IMR-90 (cell line): ENCODE data around the gene MYO1D. TPM values are rescaled to one million over a fixed set of nuclear protein-coding genes. Genes with fewer than 3 reads are reported as not detected.

Source experiments
- ATAC-seq: fragments of 200-7000 bp; cut with Tn5 transposase; 2 replicates; pipeline ENCODE4 v1.9.1; 2020; ENCODE audit warnings: low read depth, mild to moderate bottlenecking, moderate library complexity
- BruUV-seq: library from RNA; stranded (reverse); fragments of 400-500 nt; replicated peaks from 2 replicates; lab custom pipeline; 2021; lab: Mats Ljungman, UMichigan
- CTCF ChIA-PET: fragments of 300-600 bp; formaldehyde crosslinking; extraction: SDS; loops from one replicate; lab custom pipeline; 2021; ENCODE audit warnings: antibody characterized with exemption; lab: Yijun Ruan, JAX
- POLR2A ChIA-PET: fragments of 300-600 bp; sonication (Branson Sonifier 250); formaldehyde crosslinking; loops from one replicate; lab custom pipeline; 2022; ENCODE audit warnings: antibody characterized with exemption; ENCODE audit not compliant: unreplicated experiment; lab: Charles Lee
- DNase-seq: peaks from one replicate; pipeline ENCODE4 v3.0.0; 2013
- H2AFZ ChIP-seq: replicated peaks from 2 replicates; pipeline ENCODE3; 2013; ENCODE audit warnings: low read length, mild to moderate bottlenecking; ENCODE audit not compliant: poor library complexity
- H2AK5ac ChIP-seq: 2 replicates; pipeline ENCODE4 v1.6.1; 2013; ENCODE audit warnings: low read depth, low read length, inconsistent platforms
- H2AK9ac ChIP-seq: replicated peaks from 2 replicates; pipeline ENCODE3; 2013; ENCODE audit warnings: mild to moderate bottlenecking, low read depth, low read length, moderate library complexity; ENCODE audit not compliant: poor library complexity
- H2BK120ac ChIP-seq: 2 replicates; pipeline ENCODE4 v1.6.1; 2013; ENCODE audit warnings: low read depth, low read length, inconsistent platforms
- H2BK15ac ChIP-seq: 3 replicates; pipeline ENCODE4 v1.6.1; 2013; ENCODE audit warnings: low read depth, low read length, inconsistent platforms
- H2BK20ac ChIP-seq: 2 replicates; pipeline ENCODE4 v1.6.1; 2013; ENCODE audit warnings: low read depth, mild to moderate bottlenecking, inconsistent platforms, low read length, moderate library complexity
- H2BK5ac ChIP-seq: 2 replicates; pipeline ENCODE4 v1.6.1; 2013; ENCODE audit warnings: mild to moderate bottlenecking, low read depth, low read length, inconsistent platforms; ENCODE audit not compliant: poor library complexity, severe bottlenecking
- H3K14ac ChIP-seq: replicated peaks from 2 replicates; pipeline ENCODE4 v1.6.1; 2013; ENCODE audit warnings: low read depth, low read length, inconsistent platforms
- H3K18ac ChIP-seq: 2 replicates; pipeline ENCODE4 v1.6.1; 2013; ENCODE audit warnings: low read depth, low read length, control low read depth
- H3K23ac ChIP-seq: 2 replicates; pipeline ENCODE4 v1.6.1; 2013; ENCODE audit warnings: low read depth, low read length, inconsistent platforms
- H3K27ac ChIP-seq: 2 replicates; pipeline ENCODE4 v1.5.1; 2013; ENCODE audit warnings: mild to moderate bottlenecking, control low read depth, low read length; ENCODE audit not compliant: insufficient read depth
- H3K27me3 ChIP-seq: 2 replicates; pipeline ENCODE4 v1.6.1; 2013; ENCODE audit warnings: low read length; ENCODE audit not compliant: control insufficient read depth, insufficient read depth
- H3K36me3 ChIP-seq: 2 replicates; pipeline ENCODE4 v1.6.1; 2013; ENCODE audit warnings: low read length, mixed read lengths; ENCODE audit not compliant: control insufficient read depth, insufficient read depth
- H3K4ac ChIP-seq: 2 replicates; pipeline ENCODE4 v1.6.1; 2013; ENCODE audit warnings: low read depth, low read length, inconsistent platforms
- H3K4me1 ChIP-seq: 2 replicates; pipeline ENCODE4 v1.6.1; 2013; ENCODE audit warnings: low read length, mixed read lengths; ENCODE audit not compliant: control insufficient read depth, insufficient read depth
- H3K4me2 ChIP-seq: 2 replicates; pipeline ENCODE4 v1.6.1; 2013; ENCODE audit warnings: low read depth, mild to moderate bottlenecking, control low read depth, low read length, moderate library complexity
- H3K4me3 ChIP-seq: 2 replicates; pipeline ENCODE4 v1.5.1; 2013; ENCODE audit warnings: low read depth, mild to moderate bottlenecking, control low read depth, low read length, moderate library complexity; ENCODE audit not compliant: insufficient read depth
- H3K56ac ChIP-seq: 2 replicates; pipeline ENCODE4 v1.6.1; 2013; ENCODE audit warnings: low read length, inconsistent platforms; ENCODE audit not compliant: insufficient read depth; ENCODE audit errors: extremely low read depth
- H3K79me1 ChIP-seq, 2 experiments: 2 replicates each; pipeline ENCODE4 v1.6.1; 2013; ENCODE audit warnings: low read length in 2 of 2, inconsistent platforms in 1 of 2, low read depth in 1 of 2
- H3K9ac ChIP-seq: 2 replicates; pipeline ENCODE4 v1.6.1; 2013; ENCODE audit warnings: low read depth, low read length, control low read depth
- H3K9me1 ChIP-seq: 2 replicates; pipeline ENCODE4 v1.6.1; 2013; ENCODE audit warnings: low read length, inconsistent platforms; ENCODE audit not compliant: insufficient read depth
- H3K9me3 ChIP-seq: 2 replicates; pipeline ENCODE4 v1.6.1; 2013; ENCODE audit warnings: low read length; ENCODE audit not compliant: control insufficient read depth, insufficient read depth
- H4K20me1 ChIP-seq: 2 replicates; pipeline ENCODE4 v1.6.1; 2013; ENCODE audit warnings: low read length, inconsistent platforms; ENCODE audit not compliant: insufficient read depth
- H4K5ac ChIP-seq: 2 replicates; pipeline ENCODE4 v1.6.1; 2013; ENCODE audit warnings: mild to moderate bottlenecking, low read depth, low read length, control low read depth
- H4K8ac ChIP-seq, 2 experiments: 2 replicates each; pipeline ENCODE4 v1.6.1; 2013; ENCODE audit warnings: low read depth in 2 of 2, low read length in 2 of 2, control low read depth in 1 of 2, inconsistent platforms in 1 of 2
- H4K91ac ChIP-seq: 2 replicates; pipeline ENCODE4 v1.6.1; 2013; ENCODE audit warnings: low read depth, low read length, inconsistent platforms; ENCODE audit not compliant: insufficient read depth
- BHLHE40 ChIP-seq: fragments of 150-350 bp; IDR thresholded peaks from 2 replicates; pipeline ENCODE4 v1.6.1; 2016; ENCODE audit warnings: mild to moderate bottlenecking, low read depth, low read length
- CEBPB ChIP-seq: IDR thresholded peaks from 2 replicates; pipeline ENCODE4 v1.6.1; 2012; ENCODE audit warnings: low read depth, low read length, improper control_type of control experiment
- CHD1 ChIP-seq: IDR thresholded peaks from 2 replicates; pipeline ENCODE4 v1.6.1; 2012; ENCODE audit warnings: low read depth, low read length, improper control_type of control experiment
- CTCF ChIP-seq: conservative IDR thresholded peaks from 2 replicates; pipeline ENCODE4 v1.5.1; 2012; ENCODE audit warnings: mild to moderate bottlenecking, low read depth, low read length, improper control_type of control experiment
- ELK1 ChIP-seq: fragments of 150-350 bp; IDR thresholded peaks from 2 replicates; pipeline ENCODE4 v1.6.1; 2016; ENCODE audit warnings: low read depth, mild to moderate bottlenecking, low read length, moderate library complexity, borderline replicate concordance
- FOS ChIP-seq: fragments of 150-350 bp; IDR thresholded peaks from 2 replicates; pipeline ENCODE4 v1.6.1; 2016; ENCODE audit warnings: low read depth, low read length
- MAFK ChIP-seq: IDR thresholded peaks from 2 replicates; pipeline ENCODE4 v1.6.1; 2012; ENCODE audit warnings: low read depth, low read length, improper control_type of control experiment
- MAZ ChIP-seq: IDR thresholded peaks from 2 replicates; pipeline ENCODE4 v1.6.1; 2012; ENCODE audit warnings: low read depth, mild to moderate bottlenecking, low read length, improper control_type of control experiment, moderate library complexity, borderline replicate concordance
- MXI1 ChIP-seq: IDR thresholded peaks from 2 replicates; pipeline ENCODE4 v1.6.1; 2012; ENCODE audit warnings: low read depth, mild to moderate bottlenecking, low read length, moderate library complexity, borderline replicate concordance
- NFE2L2 ChIP-seq: fragments of 150-350 bp; IDR thresholded peaks from 2 replicates; pipeline ENCODE4 v1.6.1; 2016; ENCODE audit warnings: low read depth, mild to moderate bottlenecking, low read length
- POLR2A ChIP-seq: IDR thresholded peaks from 2 replicates; pipeline ENCODE4 v1.6.1; 2012; ENCODE audit warnings: mild to moderate bottlenecking, low read depth, low read length
- RAD21 ChIP-seq: IDR thresholded peaks from 2 replicates; pipeline ENCODE4 v1.6.1; 2012; ENCODE audit warnings: low read length, improper control_type of control experiment
- RCOR1 ChIP-seq: IDR thresholded peaks from 2 replicates; pipeline ENCODE4 v1.6.1; 2012; ENCODE audit warnings: mild to moderate bottlenecking, low read length, improper control_type of control experiment; ENCODE audit not compliant: insufficient replicate concordance
- RFX5 ChIP-seq: IDR thresholded peaks from 2 replicates; pipeline ENCODE4 v1.8.0; 2012; ENCODE audit warnings: low read depth, mild to moderate bottlenecking, low read length, moderate library complexity
- SMC3 ChIP-seq: fragments of 150-350 bp; IDR thresholded peaks from 2 replicates; pipeline ENCODE4 v1.6.1; 2016; ENCODE audit warnings: low read depth, mild to moderate bottlenecking, antibody characterized with exemption, low read length, moderate library complexity
- USF2 ChIP-seq: fragments of 150-350 bp; IDR thresholded peaks from 2 replicates; pipeline ENCODE4 v1.6.1; 2017; ENCODE audit warnings: mild to moderate bottlenecking, antibody characterized with exemption, low read length, low read depth
- WGBS, 2 experiments: methylation state at CpG; one replicate each; pipeline versions ENCODE4 v1.1.5 to v1.1.7; 2013; ENCODE audit warnings: missing lambda C conversion rate in 2 of 2; ENCODE audit not compliant: insufficient read length in 1 of 2; ENCODE audit errors: extremely low coverage in 2 of 2; 5-methylcytosine and 5-hydroxymethylcytosine counted together
- dilution Hi-C: fragments of 300-500 bp; cut with HindIII; formaldehyde crosslinking; loops from one replicate; pipeline ENCODE4 v1.14.3; 2018; ENCODE audit warnings: low sequenced_read_pairs; ENCODE audit not compliant: unreplicated experiment
- in situ Hi-C: fragments of 300-500 bp; cut with MboI; formaldehyde crosslinking; loops from 3 replicates; pipeline ENCODE4 v1.14.3; 2019; ENCODE audit warnings: low sequenced_read_pairs, inconsistent platforms, mixed read lengths
- intact Hi-C: fragments of 100-400 bp; cut with micrococcal nuclease; formaldehyde crosslinking; loops from 2 replicates; pipeline ENCODE4 v1.10.0; 2022
- polyA plus RNA-seq, 3 experiments: library from polyadenylated mRNA; depleted of rRNA; stranded (reverse); fragments of >200 nt; gene quantifications; 2 replicates each; pipeline ENCODE4 v1.2.3, GENCODE V29; 2012; ENCODE audit warnings: low replicate concordance in 1 of 3
- total RNA-seq: library from RNA; depleted of rRNA; stranded (reverse); fragments of >200 nt; gene quantifications from 2 replicates; pipeline ENCODE4 v1.2.3, GENCODE V29; 2012

Gene MYO1D
- total and polyA plus RNA-seq, 2 of the 4 experiments (the other 2 are of a cell fraction), result 0.63 to 0.90 TPM

- dilution Hi-C loops, result no loop called here
- no CpG with 5 or more reads among the region's 6 CpGs for WGBS, 2 experiments
- H3K4me3 ChIP-seq, result no peak overlapping the region
These were observed 7.4 kb downstream of the MYO1D start for GRCh38 chr17:32869345-32870026.

More at GRCh38 chr17:32869345-32870026, 7.4 kb downstream of the MYO1D start:
- Histone ChIP-seq H3K9me3 (no peaks in the 10 kb centered on the region), H3K14ac (no peak overlapping the region), H3K27me3 (peaks cover 3% of the 10 kb centered on the region; the same call in 1 of the 2 replicates), H2BK5ac (no peak overlapping the region), H3K4me1 (no peaks in the 10 kb centered on the region), H4K20me1 (no peaks in the 10 kb centered on the region), H3K4me2 (no peak overlapping the region), H4K91ac (no peak overlapping the region), H3K9me1 (no peaks in the 10 kb centered on the region), H3K23ac (no peak overlapping the region), H2AFZ (no peak overlapping the region), H3K18ac (no peak overlapping the region), H3K56ac (no peak overlapping the region), H3K36me3 (no peaks in the 10 kb centered on the region), H3K27ac (no peak overlapping the region), H3K4ac (no peak overlapping the region), H2BK120ac (no peak overlapping the region), H4K5ac (no peak overlapping the region), H2BK15ac (no peak overlapping the region), H2BK20ac (no peak overlapping the region), H3K9ac (no peak overlapping the region), H3K79me1 (no peaks in the 10 kb centered on the region), H4K8ac (no peak overlapping the region), H2AK5ac (no peak overlapping the region), H2AK9ac (no peak overlapping the region)
- ATAC-seq (no peak), DNase-seq (no peak)
- intact Hi-C loops, result no loop called here
- TF ChIP-seq FOS, result no peak
- TF ChIP-seq RCOR1, result no peak
- TF ChIP-seq POLR2A, result no peak
- no peak for TF ChIP-seq CEBPB
- TF ChIP-seq ELK1, result no peak
- no peak for TF ChIP-seq SMC3
- TF ChIP-seq MAZ, result no peak
- no peak for TF ChIP-seq CHD1
- no peak for TF ChIP-seq MXI1
- no peak for TF ChIP-seq RFX5
- no peak for TF ChIP-seq BHLHE40
- no peak for TF ChIP-seq RAD21
- no peak for TF ChIP-seq CTCF
- TF ChIP-seq MAFK, result no peak
- no peak for TF ChIP-seq USF2
- no peak for TF ChIP-seq NFE2L2
- POLR2A ChIA-PET, result no interaction called here
- in situ Hi-C loops, result no loop called here
- CTCF ChIA-PET, result interaction anchor here (0.6 kb wide), 1 partner anchor 86 kb away, joined by 3 read pairs; no protein-coding TSS in a partner anchor
- no TSS peak for BruUV-seq
